GM12872 (cell line): Measurements from ENCODE around the gene ZBTB3.

Experiments used
- CTCF ChIP-seq: IDR thresholded peaks from 3 replicates; pipeline ENCODE4 v1.5.1; 2011; ENCODE audit warnings: low read depth, mild to moderate bottlenecking, low read length, moderate library complexity; ENCODE audit not compliant: insufficient read depth

The ZBTB3 gene

GRCh38 chr11:62702246-62702645, 51.7 kb downstream of the ZBTB3 start:
- no peak for TF ChIP-seq CTCF
